Mesothelial cell of epicardium (in vitro differentiated cells): Measurements from ENCODE around the gene DHX32. TPM values are rescaled to one million over a fixed set of nuclear protein-coding genes. Genes with fewer than 3 reads are reported as not detected.

Experiments used
- DNase-seq, 2 experiments: peaks; one replicate each; pipeline ENCODE4 v3.0.0; 2021; ENCODE audit warnings: low spot score in 2 of 2; ENCODE audit not compliant: unreplicated experiment in 2 of 2
- H3K27ac Mint-ChIP-seq: 2 replicates; pipeline ENCODE4 v1.8.0; 2021; ENCODE audit warnings: mixed read lengths
- H3K27me3 Mint-ChIP-seq: 2 replicates; pipeline ENCODE4 v1.8.0; 2021; ENCODE audit warnings: low read depth, mixed read lengths
- H3K36me3 Mint-ChIP-seq: 2 replicates; pipeline ENCODE4 v1.8.0; 2021; ENCODE audit warnings: mixed read lengths
- H3K4me1 Mint-ChIP-seq: 2 replicates; pipeline ENCODE4 v1.8.0; 2021; ENCODE audit warnings: mixed read lengths
- H3K4me3 Mint-ChIP-seq: 2 replicates; pipeline ENCODE4 v1.8.0; 2021; ENCODE audit warnings: mild to moderate bottlenecking, moderate library complexity, mixed read lengths
- H3K9me3 Mint-ChIP-seq: 2 replicates; pipeline ENCODE4 v1.8.0; 2021; ENCODE audit warnings: mixed read lengths
- CTCF ChIP-seq: fragments of 200-600 bp; sonication (generic); IDR thresholded peaks from one replicate; pipeline ENCODE4 v1.5.0; 2021; ENCODE audit warnings: antibody characterized with exemption; ENCODE audit not compliant: unreplicated experiment
- total RNA-seq: library from RNA; stranded (reverse); gene quantifications from 3 replicates; pipeline ENCODE4 v1.2.1, GENCODE V29; 2021

The DHX32 gene
- total RNA-seq, 1 donor from 2014 or later, result 30.0 TPM

- Mint-ChIP-seq H3K27me3 (no peaks in the 10 kb centered on the region), H3K36me3 (peaks cover 35% of the 10 kb centered on the region), H3K9me3 (no peaks in the 10 kb centered on the region), H3K4me3 (no peak overlapping the region), H3K27ac (no peak overlapping the region), H3K4me1 (no peaks in the 10 kb centered on the region)
- no peak for DNase-seq
- no peak for TF ChIP-seq CTCF
Measured at GRCh38 chr10:125848371-125848770, 32.7 kb downstream of the DHX32 start.

- Mint-ChIP-seq H3K4me1 (no peaks in the 10 kb centered on the region), H3K9me3 (no peaks in the 10 kb centered on the region), H3K27me3 (no peaks in the 10 kb centered on the region), H3K36me3 (peaks cover 32% of the 10 kb centered on the region), H3K4me3 (no peak overlapping the region), H3K27ac (no peak overlapping the region)
- no peak for TF ChIP-seq CTCF
- DNase-seq, result no peak
Measured at GRCh38 chr10:125846894-125847293, 34.2 kb downstream of the DHX32 start.

GRCh38 chr10:125845617-125846016, 35.5 kb downstream of the DHX32 start:
- no peak overlapping the region for H3K27ac Mint-ChIP-seq
- no peaks in the 10 kb centered on the region for H3K9me3 Mint-ChIP-seq
- H3K4me3 Mint-ChIP-seq, result no peak overlapping the region
- no peak for TF ChIP-seq CTCF
- no peaks in the 10 kb centered on the region for H3K27me3 Mint-ChIP-seq
- H3K36me3 Mint-ChIP-seq, result peaks cover 27% of the 10 kb centered on the region
- DNase-seq, result no peak
- no peaks in the 10 kb centered on the region for H3K4me1 Mint-ChIP-seq

GRCh38 chr10:125844751-125845221, 36.3 kb downstream of the DHX32 start:
- no peak overlapping the region for H3K4me3 Mint-ChIP-seq
- H3K27me3 Mint-ChIP-seq, result no peaks in the 10 kb centered on the region
- H3K27ac Mint-ChIP-seq, result no peak overlapping the region
- peaks cover 33% of the 10 kb centered on the region for H3K36me3 Mint-ChIP-seq
- no peak for DNase-seq
- H3K4me1 Mint-ChIP-seq, result no peaks in the 10 kb centered on the region
- no peak for TF ChIP-seq CTCF
- no peaks in the 10 kb centered on the region for H3K9me3 Mint-ChIP-seq

- Mint-ChIP-seq H3K9me3 (no peaks in the 10 kb centered on the region), H3K27ac (no peak overlapping the region), H3K4me3 (no peak overlapping the region), H3K4me1 (no peaks in the 10 kb centered on the region), H3K27me3 (no peaks in the 10 kb centered on the region), H3K36me3 (peaks cover 36% of the 10 kb centered on the region)
- DNase-seq, result no peak
- no peak for TF ChIP-seq CTCF
Measured at GRCh38 chr10:125843603-125844329, 37.3 kb downstream of the DHX32 start.

GRCh38 chr10:125840955-125841354, 40.1 kb downstream of the DHX32 start:
- Mint-ChIP-seq H3K4me3 (no peak overlapping the region), H3K27ac (no peak overlapping the region), H3K27me3 (no peaks in the 10 kb centered on the region), H3K36me3 (peaks cover 31% of the 10 kb centered on the region), H3K9me3 (no peaks in the 10 kb centered on the region), H3K4me1 (peaks cover 2% of the 10 kb centered on the region)
- DNase-seq, result no peak
- TF ChIP-seq CTCF, result no peak
